DOHH2 (cell line): ENCODE data around the gene POLN.

Source experiments
- H3F3A ChIP-seq: fragments of 200-600 bp; sonication (generic), shearing (Covaris generic); 2 replicates; pipeline ENCODE4 v1.6.0; 2016; ENCODE audit warnings: antibody characterized with exemption, mild to moderate bottlenecking; ENCODE audit not compliant: control insufficient read depth, insufficient read depth
- H3K27ac ChIP-seq: fragments of 200-600 bp; sonication (generic); 2 replicates; pipeline ENCODE4 v1.5.1; 2014; ENCODE audit warnings: low read depth, mild to moderate bottlenecking, low read length, moderate library complexity
- H3K27me3 ChIP-seq: fragments of 200-600 bp; sonication (generic); 2 replicates; pipeline ENCODE4 v1.6.1; 2014; ENCODE audit warnings: mild to moderate bottlenecking, low read length, mixed read lengths; ENCODE audit not compliant: control insufficient read depth
- H3K36me3 ChIP-seq: fragments of 200-600 bp; sonication (generic); 2 replicates; pipeline ENCODE4 v1.6.1; 2014; ENCODE audit warnings: mild to moderate bottlenecking, low read length, moderate library complexity, mixed read lengths; ENCODE audit not compliant: control insufficient read depth
- H3K4me1 ChIP-seq: fragments of 200-600 bp; sonication (generic); 2 replicates; pipeline ENCODE4 v1.6.1; 2014; ENCODE audit warnings: mild to moderate bottlenecking, low read length, mixed read lengths; ENCODE audit not compliant: control insufficient read depth
- H3K4me2 ChIP-seq: fragments of 200-600 bp; sonication (generic); 2 replicates; pipeline ENCODE4 v1.6.0; 2014; ENCODE audit warnings: mild to moderate bottlenecking, low read length, moderate library complexity
- H3K4me3 ChIP-seq: fragments of 200-600 bp; sonication (generic); 2 replicates; pipeline ENCODE4 v1.5.1; 2014; ENCODE audit warnings: mild to moderate bottlenecking, low read length, mixed read lengths
- H3K79me2 ChIP-seq: fragments of 200-600 bp; sonication (generic); 2 replicates; pipeline ENCODE4 v1.6.1; 2014; ENCODE audit warnings: mild to moderate bottlenecking, low read length, mixed read lengths; ENCODE audit not compliant: control insufficient read depth
- H3K9me2 ChIP-seq: fragments of 200-600 bp; sonication (generic); replicated peaks from 2 replicates; pipeline ENCODE4 v1.6.1; 2014; ENCODE audit warnings: mild to moderate bottlenecking, low read length, mixed read lengths; ENCODE audit not compliant: control insufficient read depth
- H3K9me3 ChIP-seq: fragments of 200-600 bp; sonication (generic); 2 replicates; pipeline ENCODE4 v1.6.1; 2014; ENCODE audit warnings: antibody characterized with exemption, low read length, mixed read lengths; ENCODE audit not compliant: control insufficient read depth, insufficient read depth
- H4K20me1 ChIP-seq: fragments of 200-600 bp; sonication (generic); 2 replicates; pipeline ENCODE4 v1.6.0; 2014; ENCODE audit warnings: low read depth, mild to moderate bottlenecking, antibody characterized with exemption, low read length, moderate library complexity; ENCODE audit not compliant: control insufficient read depth, insufficient read depth
- CTCF ChIP-seq: fragments of 200-600 bp; sonication (generic); IDR thresholded peaks from one replicate; pipeline ENCODE4 v1.5.1; 2014; ENCODE audit warnings: antibody characterized with exemption, mild to moderate bottlenecking, low read depth, low read length; ENCODE audit not compliant: poor library complexity, severe bottlenecking
- EZH2phosphoT487 ChIP-seq: fragments of 200-600 bp; sonication (generic); IDR thresholded peaks from 2 replicates; pipeline ENCODE4 v1.6.1; 2017; ENCODE audit warnings: borderline replicate concordance, mild to moderate bottlenecking, antibody characterized with exemption, low read length, moderate library complexity, mixed read lengths

POLN gene

DNA sequence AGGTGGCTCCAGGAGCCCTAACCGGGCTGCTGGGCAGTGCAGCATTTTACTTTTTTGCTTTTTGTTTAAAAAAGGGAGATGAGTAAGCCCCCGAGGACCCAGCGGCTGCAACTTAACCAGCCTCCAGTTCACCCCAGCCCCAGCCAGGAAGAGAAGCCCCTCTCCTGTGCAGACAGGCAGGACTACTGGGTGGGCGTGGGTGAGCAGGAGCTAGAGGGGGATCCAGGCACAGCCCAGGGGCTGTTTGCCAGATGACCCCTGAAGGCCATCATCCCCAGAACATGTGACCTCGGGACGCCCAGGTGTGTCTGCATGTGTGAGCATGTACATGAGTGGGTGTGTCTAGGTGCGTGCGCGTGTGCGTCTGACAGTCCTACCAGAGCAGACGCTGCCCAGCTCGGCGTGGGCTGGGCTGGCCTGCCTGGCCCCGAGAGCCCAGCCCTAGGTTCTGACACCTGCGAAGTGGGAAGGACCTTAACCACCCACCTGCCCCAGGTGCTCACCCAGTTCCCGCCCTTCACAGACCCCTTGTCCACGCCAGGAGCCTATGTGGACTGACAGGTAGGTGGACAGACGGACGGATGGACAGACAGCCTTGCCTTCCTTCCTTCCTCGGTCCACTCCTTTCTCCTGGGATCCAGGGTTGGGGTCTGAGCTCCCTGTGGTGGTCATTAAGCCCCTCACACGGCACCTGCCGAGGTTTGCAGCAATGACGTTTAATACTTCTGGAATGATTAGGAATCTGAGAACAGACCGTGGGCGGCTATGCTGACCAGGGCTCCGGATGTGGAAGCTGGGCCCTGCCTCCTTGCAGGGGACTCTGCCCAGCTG, 7.8 kb upstream of the POLN start:
- Histone ChIP-seq H3K4me2 (no peak overlapping the region), H4K20me1 (no peaks in the 10 kb centered on the region), H3K4me3 (no peak overlapping the region), H3K79me2 (no peaks in the 10 kb centered on the region), H3K36me3 (no peaks in the 10 kb centered on the region), H3K9me2 (no peaks in the 10 kb centered on the region), H3K27me3 (no peaks in the 10 kb centered on the region), H3K4me1 (no peaks in the 10 kb centered on the region), H3F3A (no peaks in the 10 kb centered on the region; the same call in 1 of the 2 replicates), H3K27ac (no peak overlapping the region), H3K9me3 (no peaks in the 10 kb centered on the region)
- TF ChIP-seq EZH2phosphoT487: no peak
- TF ChIP-seq CTCF: no peak

- no peaks in the 10 kb centered on the region for H3K36me3 ChIP-seq
Measured at GRCh38 chr4:2248821-2249261, 6.9 kb upstream of the POLN start.

GRCh38 chr4:2248044-2248780, 6.3 kb upstream of the POLN start:
- Histone ChIP-seq H3F3A (peaks cover 9% of the 10 kb centered on the region), H3K27me3 (no peaks in the 10 kb centered on the region), H3K9me3 (no peaks in the 10 kb centered on the region), H3K36me3 (no peaks in the 10 kb centered on the region), H4K20me1 (no peaks in the 10 kb centered on the region), H3K4me1 (peaks cover 13% of the 10 kb centered on the region), H3K79me2 (no peaks in the 10 kb centered on the region), H3K27ac (no peak overlapping the region), H3K4me3 (no peak overlapping the region), H3K9me2 (no peaks in the 10 kb centered on the region), H3K4me2 (no peak overlapping the region)
- no peak for TF ChIP-seq EZH2phosphoT487

More at GRCh38 chr4:2248821-2249261, 6.9 kb upstream of the POLN start:
- no peaks in the 10 kb centered on the region for H3K79me2 ChIP-seq
- H3K4me3 ChIP-seq: no peak overlapping the region
- no peak for TF ChIP-seq EZH2phosphoT487
- TF ChIP-seq CTCF: no peak
- H3K27me3 ChIP-seq: no peaks in the 10 kb centered on the region
- H3K27ac ChIP-seq: no peak overlapping the region
- H3K4me2 ChIP-seq: no peak overlapping the region
- peaks cover 6% of the 10 kb centered on the region for H3F3A ChIP-seq
- H4K20me1 ChIP-seq: no peaks in the 10 kb centered on the region
- H3K9me2 ChIP-seq: no peaks in the 10 kb centered on the region
- H3K9me3 ChIP-seq: no peaks in the 10 kb centered on the region
- peaks cover 7% of the 10 kb centered on the region for H3K4me1 ChIP-seq
